Erythroblast (primary cell): ENCODE data around the gene C18orf32.
"Not testable (repeated sequence)": the region's sequence is repeated elsewhere in the genome, so short reads cannot be mapped to it uniquely, and the experiment has no call there.

Experiments used
- GATA1 ChIP-seq: IDR thresholded peaks from 2 replicates; pipeline ENCODE4 v1.6.1; 2011; ENCODE audit warnings: low read depth, mild to moderate bottlenecking, control low read depth, low read length, moderate library complexity
- POLR2A ChIP-seq: IDR thresholded peaks from 2 replicates; pipeline ENCODE4 v1.6.1; 2011; ENCODE audit warnings: mild to moderate bottlenecking, low read length

DNA sequence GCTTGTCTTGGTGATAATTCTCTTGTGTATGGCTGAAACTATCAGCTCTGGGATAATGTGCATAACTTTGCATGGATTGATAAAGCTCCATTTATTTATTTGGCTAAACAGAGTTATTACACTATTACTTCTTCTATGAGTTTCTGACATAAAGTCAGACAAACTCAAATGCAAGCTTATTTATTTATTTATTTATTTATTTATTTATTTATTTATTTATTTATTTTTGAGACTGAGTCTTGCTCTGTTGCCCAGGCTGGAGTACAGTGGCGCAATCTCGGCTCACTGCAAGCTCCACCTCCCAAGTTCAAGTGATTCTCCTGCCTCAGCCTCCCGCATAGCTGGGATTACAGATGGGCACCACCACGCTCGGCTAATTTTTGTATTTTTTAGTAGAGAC lies 28.0 kb upstream of the C18orf32 start:
- TF ChIP-seq POLR2A, GATA1: not testable (repeated sequence)
